ENCODE results near the gene MBD6. TPM values are rescaled to one million over a fixed set of nuclear protein-coding genes. Genes with fewer than 3 reads are reported as not detected.

The MBD6 gene
- total and polyA plus RNA-seq, 2 of the 8 experiments (the other 6 are each of a cell fraction or from before 2014, with no cell fraction given), result 3.9 to 32.3 TPM

- TF ChIP-seq USF2 (IDR thresholded peaks at IDR 0.05; ENCODE audit: low read length) (no peak), SIN3A (conservative IDR thresholded peaks at IDR 0.05 in 1 of 2, IDR thresholded peaks at IDR 0.05 in 1 of 2; ENCODE audit: low read depth in 1 of 2, low read length in 2 of 2) (peak; percentile 59 to 72; a peak in 1 of 4 replicates), ZNF274 (IDR thresholded peaks at IDR 0.05; ENCODE audit: borderline replicate concordance, extremely low read depth, low read length) (no peak), MAFK (IDR thresholded peaks at IDR 0.05; ENCODE audit: low read depth, low read length) (no peak), ASH2L (IDR thresholded peaks at IDR 0.05; ENCODE audit: low read length) (peak; percentile 85), JUN (IDR thresholded peaks at IDR 0.05; ENCODE audit: low read depth, low read length) (no peak), SAP30 (IDR thresholded peaks at IDR 0.05; ENCODE audit: insufficient read depth, insufficient replicate concordance, low read length) (peak; percentile 43), RNF2 (IDR thresholded peaks at IDR 0.05; ENCODE audit: borderline replicate concordance, low read depth, low read length, missing control alignments, poor library complexity, severe bottlenecking) (no peak), NANOG (IDR thresholded peaks at IDR 0.05; ENCODE audit: insufficient read depth, low read depth, low read length, poor library complexity, severe bottlenecking) (no peak), YY1 (IDR thresholded peaks at IDR 0.05; ENCODE audit: low read depth, low read length) (no peak), CHD2 (IDR thresholded peaks at IDR 0.05; ENCODE audit: low read length) (peak; percentile 99), ATF2 (IDR thresholded peaks at IDR 0.05; ENCODE audit: low read length) (no peak), RBBP5 (IDR thresholded peaks at IDR 0.05; ENCODE audit: borderline replicate concordance, low read depth, low read length) (no peak; the same call in 1 of the 2 replicates), EZH2 (IDR thresholded peaks at IDR 0.05; ENCODE audit: low read depth, low read length, severe bottlenecking) (no peak), EP300 (IDR thresholded peaks at IDR 0.05; ENCODE audit: borderline replicate concordance in 1 of 2, low read depth in 2 of 2, low read length in 2 of 2) (no peak), POU5F1 (IDR thresholded peaks at IDR 0.05; ENCODE audit: low read depth, low read length) (no peak), POLR2AphosphoS5 (IDR thresholded peaks at IDR 0.05; ENCODE audit: low read depth, low read length) (peak; percentile 31; the same call in 1 of the 2 replicates), FOSL1 (IDR thresholded peaks at IDR 0.05; ENCODE audit: insufficient read depth, low read depth, low read length) (no peak), SRF (IDR thresholded peaks at IDR 0.05; ENCODE audit: low read depth, low read length) (no peak)
These were observed 24.0 kb downstream of the MBD6 start, which contains the start of gene DCTN2 (continued) for GRCh38 chr12:57546438-57547287.

Data from H1 (cell line).